Keratinocyte (primary cell): Measurements from ENCODE around the gene SH3PXD2A. TPM values are rescaled to one million over a fixed set of nuclear protein-coding genes. Genes with fewer than 3 reads are reported as not detected.

Source experiments
- DNase-seq: peaks from one replicate; pipeline ENCODE4 v3.0.0-alpha.2; 2011; ENCODE audit warnings: low read depth, missing footprints, low spot score
- FAIRE-seq: peaks from 2 replicates; lab custom pipeline; 2011; peaks lifted over from hg19 to GRCh38; lab: Jason Lieb, UNC
- H2AFZ ChIP-seq: 2 replicates; pipeline ENCODE4 v1.6.0; 2012; ENCODE audit warnings: low read length, control low read depth, inconsistent platforms; ENCODE audit not compliant: control insufficient read depth
- H3K27ac ChIP-seq: 2 replicates; pipeline ENCODE4 v1.5.1; 2011; ENCODE audit warnings: low read length; ENCODE audit not compliant: control insufficient read depth, insufficient read depth
- H3K27me3 ChIP-seq: 3 replicates; pipeline ENCODE4 v1.6.0; 2011; ENCODE audit warnings: low read length; ENCODE audit not compliant: control insufficient read depth, insufficient read depth; ENCODE audit errors: extremely low read depth
- H3K36me3 ChIP-seq, 2 experiments: 2 replicates in 1 of 2; 3 replicates in 1 of 2; pipeline ENCODE4 v1.5.1; 2011; ENCODE audit warnings: low read length in 2 of 2, mild to moderate bottlenecking in 1 of 2; ENCODE audit not compliant: control insufficient read depth in 2 of 2, insufficient read depth in 2 of 2; ENCODE audit errors: extremely low read depth in 1 of 2
- H3K4me1 ChIP-seq: 3 replicates; pipeline ENCODE4 v1.5.1; 2011; ENCODE audit warnings: low read length; ENCODE audit not compliant: control insufficient read depth, insufficient read depth; ENCODE audit errors: extremely low read depth
- H3K4me2 ChIP-seq: 3 replicates; pipeline ENCODE4 v1.6.0; 2011; ENCODE audit warnings: low read depth, low read length; ENCODE audit not compliant: control insufficient read depth, insufficient read depth; ENCODE audit errors: extremely low read depth
- H3K4me3 ChIP-seq, 3 experiments: fragments of 200-600 bp in 1 of 3; sonication (generic) in 1 of 3; 2 replicates in 2 of 3; 3 replicates in 1 of 3; pipeline ENCODE4 v1.5.1; 2011 to 2016; ENCODE audit warnings: low read length in 3 of 3, mild to moderate bottlenecking in 3 of 3, control low read depth in 2 of 3, inconsistent platforms in 1 of 3, low read depth in 1 of 3, mixed read lengths in 1 of 3, mixed run types in 1 of 3, moderate library complexity in 1 of 3; ENCODE audit not compliant: control insufficient read depth in 2 of 3, insufficient read depth in 2 of 3; ENCODE audit errors: extremely low read depth in 1 of 3
- H3K79me2 ChIP-seq: 2 replicates; pipeline ENCODE4 v1.6.0; 2012; ENCODE audit warnings: low read length; ENCODE audit not compliant: control insufficient read depth, insufficient read depth
- H3K9ac ChIP-seq: 3 replicates; pipeline ENCODE4 v1.6.0; 2011; ENCODE audit warnings: low read length; ENCODE audit not compliant: control insufficient read depth, insufficient read depth; ENCODE audit errors: extremely low read depth
- H3K9me1 ChIP-seq: 3 replicates; pipeline ENCODE4 v1.6.0; 2011; ENCODE audit warnings: low read length; ENCODE audit not compliant: control insufficient read depth, insufficient read depth; ENCODE audit errors: extremely low read depth
- H3K9me3 ChIP-seq: 2 replicates; pipeline ENCODE4 v1.5.1; 2012; ENCODE audit warnings: low read depth, low read length; ENCODE audit not compliant: control insufficient read depth
- H4K20me1 ChIP-seq: 3 replicates; pipeline ENCODE4 v1.6.0; 2011; ENCODE audit warnings: low read length; ENCODE audit not compliant: control insufficient read depth, insufficient read depth; ENCODE audit errors: extremely low read depth
- CTCF ChIP-seq, 3 experiments: IDR thresholded peaks in 1 of 3; conservative IDR thresholded peaks in 1 of 3; optimal IDR thresholded peaks in 1 of 3; 2 replicates in 2 of 3; 3 replicates in 1 of 3; pipeline versions ENCODE3 to v1.5.1; 2011; ENCODE audit warnings: low read length in 3 of 3, mild to moderate bottlenecking in 3 of 3, moderate library complexity in 2 of 3, control low read depth in 1 of 3, inconsistent platforms in 1 of 3; ENCODE audit not compliant: insufficient read depth in 2 of 3; ENCODE audit errors: extremely low read depth in 1 of 3
- EZH2 ChIP-seq: IDR thresholded peaks from one replicate; pipeline ENCODE4 v1.6.1; 2012; ENCODE audit warnings: inconsistent platforms, mild to moderate bottlenecking, low read length, moderate library complexity
- dilution Hi-C: fragments of 300-500 bp; cut with MboI; formaldehyde crosslinking; loops from one replicate; pipeline ENCODE4 v1.7.0; 2020; ENCODE audit warnings: low sequenced_read_pairs; ENCODE audit not compliant: extremely low pct_ligation_motif_present
- polyA plus RNA-seq, 5 experiments: library from polyadenylated mRNA; depleted of rRNA in 3 of 5; stranded (reverse) in 3 of 5; stranded (forward) in 1 of 5; unstranded in 1 of 5; fragments of >200 nt; gene quantifications; 1 replicate in 1 of 5; 2 replicates in 3 of 5; 3 replicates in 1 of 5; pipeline versions ENCODE4 v1.2.1 to v1.2.3, GENCODE V29; 2011 to 2012; ENCODE audit warnings: missing spikeins in 2 of 5, low read depth in 1 of 5, low replicate concordance in 1 of 5

SH3PXD2A gene
- polyA plus RNA-seq, 1 donor (not counting 4 experiments of a cell fraction or from before 2014, with no cell fraction given), result 33.9 TPM

GRCh38 chr10:103762916-103763315 is 92.5 kb downstream of the SH3PXD2A start:
- no peaks in the 10 kb centered on the region for H3K9me3 ChIP-seq
- FAIRE-seq (no peak), DNase-seq (no peak)
- H3K27ac ChIP-seq, result peak overlapping the region; percentile 30
- no peaks in the 10 kb centered on the region for H3K27me3 ChIP-seq
- no peak overlapping the region for H3K4me2 ChIP-seq
- peak overlapping the region; percentile 31 for H3K9ac ChIP-seq
- H3K4me1 ChIP-seq, result peaks cover 95% of the 10 kb centered on the region
- dilution Hi-C loops, result no loop called here
- peaks cover 3% of the 10 kb centered on the region for H4K20me1 ChIP-seq
- peaks cover 20 to 59% of the 10 kb centered on the region in 2 experiments for H3K36me3 ChIP-seq
- H3K9me1 ChIP-seq, result peaks cover 9% of the 10 kb centered on the region
- H3K4me3 ChIP-seq, result no peak overlapping the region
- no peak for TF ChIP-seq EZH2
- no peak for TF ChIP-seq CTCF (optimal IDR thresholded peaks at IDR 0.05 in 1 of 3, IDR thresholded peaks at IDR 0.05 in 1 of 3, conservative IDR thresholded peaks at IDR 0.05 in 1 of 3; ENCODE audit: extremely low read depth in 1 of 3, insufficient read depth in 2 of 3, low read length in 3 of 3)
- no peak overlapping the region for H2AFZ ChIP-seq
- H3K79me2 ChIP-seq, result peaks cover 54% of the 10 kb centered on the region

GRCh38 chr10:103762162-103762561 is 93.2 kb downstream of the SH3PXD2A start:
- no peak overlapping the region for H3K4me2 ChIP-seq
- H3K79me2 ChIP-seq, result peaks cover 52% of the 10 kb centered on the region
- DNase-seq, result no peak
- peak overlapping the region; percentile 31 for H3K9ac ChIP-seq
- TF ChIP-seq EZH2, result no peak
- TF ChIP-seq CTCF (optimal IDR thresholded peaks at IDR 0.05 in 1 of 3, IDR thresholded peaks at IDR 0.05 in 1 of 3, conservative IDR thresholded peaks at IDR 0.05 in 1 of 3; ENCODE audit: extremely low read depth in 1 of 3, insufficient read depth in 2 of 3, low read length in 3 of 3), result no peak
- no peaks in the 10 kb centered on the region for H3K27me3 ChIP-seq
- peaks cover 95% of the 10 kb centered on the region for H3K4me1 ChIP-seq
- H3K9me1 ChIP-seq, result peaks cover 6% of the 10 kb centered on the region
- no peaks in the 10 kb centered on the region for H3K9me3 ChIP-seq
- H4K20me1 ChIP-seq, result peaks cover 4% of the 10 kb centered on the region
- H2AFZ ChIP-seq, result no peak overlapping the region
- dilution Hi-C loops, result no loop called here
- no peak for FAIRE-seq
- peak overlapping the region; percentile 30 for H3K27ac ChIP-seq
- H3K36me3 ChIP-seq, result peaks cover 18 to 54% of the 10 kb centered on the region in 2 experiments
- no peak overlapping the region for H3K4me3 ChIP-seq
